DND-41 (cell line): Measurements from ENCODE around the gene TPK1.

Experiments used
- ATAC-seq: fragments of 200-7000 bp; cut with Tn5 transposase; 3 replicates; pipeline ENCODE4 v1.9.1; 2021; ENCODE audit warnings: low read depth; ENCODE audit not compliant: insufficient read depth
- DNase-seq: peaks from one replicate; pipeline ENCODE4 v3.0.0-alpha.2; 2020
- H2AFZ ChIP-seq: 2 replicates; pipeline ENCODE4 v1.6.0; 2012; ENCODE audit warnings: low read depth, low read length
- H3K27ac ChIP-seq: 2 replicates; pipeline ENCODE4 v1.5.1; 2012; ENCODE audit warnings: low read length, inconsistent platforms
- H3K27me3 ChIP-seq: fragments of 200-600 bp; sonication (generic); 2 replicates; pipeline ENCODE4 v1.6.0; 2012; ENCODE audit warnings: low read length, mild to moderate bottlenecking, inconsistent platforms; ENCODE audit not compliant: insufficient read depth, poor library complexity
- H3K36me3 ChIP-seq: 2 replicates; pipeline ENCODE4 v1.5.1; 2012; ENCODE audit warnings: low read length, inconsistent platforms; ENCODE audit not compliant: insufficient read depth
- H3K4me1 ChIP-seq: 2 replicates; pipeline ENCODE4 v1.5.1; 2012; ENCODE audit warnings: mild to moderate bottlenecking, low read length; ENCODE audit not compliant: insufficient read depth
- H3K4me2 ChIP-seq: 2 replicates; pipeline ENCODE4 v1.6.0; 2012; ENCODE audit warnings: mild to moderate bottlenecking, moderate library complexity, low read length, inconsistent platforms; ENCODE audit not compliant: insufficient read depth
- H3K4me3 ChIP-seq, 2 experiments: fragments of 200-600 bp in 1 of 2; shearing (Covaris generic) in 1 of 2; 2 replicates each; pipeline ENCODE4 v1.5.1; 2012 to 2016; ENCODE audit warnings: inconsistent platforms in 2 of 2, low read length in 2 of 2, mild to moderate bottlenecking in 2 of 2, low read depth in 1 of 2, moderate library complexity in 1 of 2
- H3K79me2 ChIP-seq: 2 replicates; pipeline ENCODE4 v1.6.0; 2012; ENCODE audit warnings: low read length, inconsistent platforms; ENCODE audit not compliant: insufficient read depth
- H3K9ac ChIP-seq: 2 replicates; pipeline ENCODE4 v1.6.0; 2012; ENCODE audit warnings: low read depth, mild to moderate bottlenecking, inconsistent platforms, low read length, moderate library complexity
- H3K9me3 ChIP-seq: 2 replicates; pipeline ENCODE4 v1.5.1; 2012; ENCODE audit warnings: low read length, moderate library complexity, mild to moderate bottlenecking, inconsistent platforms; ENCODE audit not compliant: insufficient read depth, severe bottlenecking
- H4K20me1 ChIP-seq: 2 replicates; pipeline ENCODE4 v1.6.0; 2012; ENCODE audit warnings: low read length; ENCODE audit not compliant: insufficient read depth
- CTCF ChIP-seq: IDR thresholded peaks from 2 replicates; pipeline ENCODE4 v1.5.1; 2012; ENCODE audit warnings: borderline replicate concordance, low read length, moderate library complexity, mild to moderate bottlenecking; ENCODE audit not compliant: poor library complexity, severe bottlenecking; ENCODE audit errors: extremely low read depth
- EZH2 ChIP-seq: IDR thresholded peaks from 3 replicates; pipeline ENCODE4 v1.6.1; 2012; ENCODE audit warnings: borderline replicate concordance, low read depth, mild to moderate bottlenecking, moderate library complexity, low read length, inconsistent platforms; ENCODE audit not compliant: severe bottlenecking

The TPK1 gene

GRCh38 chr7:144720710-144721109 is 115.1 kb downstream of the TPK1 start:
- Histone ChIP-seq H4K20me1 (no peaks in the 10 kb centered on the region), H3K36me3 (no peaks in the 10 kb centered on the region), H3K4me1 (no peaks in the 10 kb centered on the region), H3K9ac (no peak overlapping the region), H3K4me3 (no peak overlapping the region), H3K27me3 (no peaks in the 10 kb centered on the region), H3K9me3 (no peaks in the 10 kb centered on the region), H3K4me2 (no peak overlapping the region), H2AFZ (no peak overlapping the region), H3K79me2 (no peaks in the 10 kb centered on the region), H3K27ac (no peak overlapping the region)
- no peak for DNase-seq
- no peak for TF ChIP-seq EZH2
- no peak for TF ChIP-seq CTCF
- ATAC-seq = no peak

- no peak overlapping the region for H2AFZ ChIP-seq
- H4K20me1 ChIP-seq = no peaks in the 10 kb centered on the region
- H3K4me1 ChIP-seq = no peaks in the 10 kb centered on the region
- H3K9ac ChIP-seq = no peak overlapping the region
- ATAC-seq (no peak), DNase-seq (no peak)
- H3K27ac ChIP-seq = no peak overlapping the region
- H3K4me2 ChIP-seq = no peak overlapping the region
- no peak overlapping the region for H3K4me3 ChIP-seq
- no peaks in the 10 kb centered on the region for H3K36me3 ChIP-seq
- H3K79me2 ChIP-seq = no peaks in the 10 kb centered on the region
- H3K27me3 ChIP-seq = no peaks in the 10 kb centered on the region
- TF ChIP-seq CTCF = no peak
- no peaks in the 10 kb centered on the region for H3K9me3 ChIP-seq
Observed at GRCh38 chr7:144720149-144720548, 115.7 kb downstream of the TPK1 start.

GRCh38 chr7:144717720-144718119 is 118.1 kb downstream of the TPK1 start:
- Histone ChIP-seq H3K4me1 (no peaks in the 10 kb centered on the region), H2AFZ (no peak overlapping the region), H3K4me2 (no peak overlapping the region), H3K79me2 (no peaks in the 10 kb centered on the region), H4K20me1 (no peaks in the 10 kb centered on the region), H3K9me3 (no peaks in the 10 kb centered on the region), H3K9ac (no peak overlapping the region), H3K4me3 (no peak overlapping the region), H3K27ac (no peak overlapping the region), H3K27me3 (no peaks in the 10 kb centered on the region), H3K36me3 (no peaks in the 10 kb centered on the region)
- DNase-seq (no peak), ATAC-seq (no peak)
- TF ChIP-seq EZH2 = no peak
- TF ChIP-seq CTCF = no peak

- TF ChIP-seq EZH2 (no peak), CTCF (no peak)
- Histone ChIP-seq H3K9me3 (no peaks in the 10 kb centered on the region), H3K4me1 (no peaks in the 10 kb centered on the region), H3K4me3 (no peak overlapping the region), H3K27ac (no peak overlapping the region), H3K4me2 (no peak overlapping the region), H3K36me3 (no peaks in the 10 kb centered on the region), H3K79me2 (no peaks in the 10 kb centered on the region), H3K9ac (no peak overlapping the region), H3K27me3 (no peaks in the 10 kb centered on the region), H4K20me1 (no peaks in the 10 kb centered on the region), H2AFZ (no peak overlapping the region)
- ATAC-seq = no peak
- no peak for DNase-seq
Observed at GRCh38 chr7:144713850-144714249, 122.0 kb downstream of the TPK1 start.
